Lower leg skin (tissue), 4 donors: ENCODE results near the gene HERC5. TPM values are rescaled to one million over a fixed set of nuclear protein-coding genes. Genes with fewer than 3 reads are reported as not detected.
"Not testable (repeated sequence)": the region's sequence is repeated elsewhere in the genome, so short reads cannot be mapped to it uniquely, and the experiment has no call there.

Experiments
- DNase-seq, 2 donors: peaks; one replicate each; pipeline ENCODE4 v3.0.0-alpha.2; 2019; ENCODE audit warnings: low spot score in 2 of 2
- H3K4me3 ChIP-seq: fragments of 200-600 bp; sonication (generic); 2 replicates; pipeline ENCODE4 v1.5.1; 2017; ENCODE audit warnings: mild to moderate bottlenecking, low read depth; ENCODE audit not compliant: poor library complexity, severe bottlenecking
- POLR2A ChIP-seq, 2 donors: fragments of 450-650 bp; IDR thresholded peaks; one replicate each; pipeline ENCODE4 v1.6.1; 2016 to 2017; ENCODE audit warnings: antibody characterized with exemption in 2 of 2, mild to moderate bottlenecking in 1 of 2, moderate library complexity in 1 of 2
- WGBS, 2 donors: methylation state at CpG; one replicate each; pipeline ENCODE4 v1.1.5; 2018; 5-methylcytosine and 5-hydroxymethylcytosine counted together
- intact Hi-C: fragments of 100-400 bp; cut with DNase I; formaldehyde crosslinking; loops from one replicate; pipeline ENCODE4 v1.15.0; 2023; ENCODE audit warnings: low total_unique reads
- total RNA-seq, 4 donors: library from RNA; depleted of rRNA; stranded (reverse); fragments of >200 nt; gene quantifications; one replicate each; pipeline ENCODE4 v1.1.0, GENCODE V29; 2016
- TF ChIP-seq, protein P1 (sequence below), 3 donors: fragments of 450-650 bp; IDR thresholded peaks; one replicate each; pipeline ENCODE4 v1.5.1; 2016; ENCODE audit warnings: antibody characterized with exemption in 3 of 3, mild to moderate bottlenecking in 3 of 3, moderate library complexity in 2 of 3

HERC5 gene
- total RNA-seq, 4 donors from 2014 or later: 0.51 to 2.7 (median 1.9) TPM

DNA sequence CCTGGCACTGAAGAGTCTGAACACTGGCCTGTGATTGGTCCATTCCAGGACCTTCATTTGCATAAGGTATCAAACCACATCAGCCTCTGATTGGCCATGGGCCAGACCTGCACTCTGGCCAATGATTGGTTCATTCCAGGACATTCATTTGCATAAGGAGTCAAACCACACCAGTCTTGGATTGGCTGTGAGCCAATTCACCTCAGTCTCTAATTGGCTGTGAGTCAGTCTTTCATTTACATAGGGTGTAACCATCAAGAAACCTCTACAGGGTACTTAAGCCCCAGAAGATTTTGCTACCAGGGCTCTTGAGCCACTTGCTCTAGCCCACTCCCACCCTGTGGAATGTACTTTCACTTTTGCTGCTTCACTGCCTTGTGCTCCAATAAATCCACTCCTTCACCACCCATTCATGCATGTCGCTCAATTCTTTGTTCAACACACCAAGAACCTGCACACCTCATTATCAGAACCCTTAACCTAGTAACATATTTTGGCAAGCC is 14.2 kb upstream of the HERC5 start:
- intact Hi-C loops: no loop called here
- 100% methylated on average over 1 of the region's 1 CpG for WGBS, 2 donors
- no peak for TF ChIP-seq POLR2A (IDR thresholded peaks at IDR 0.05)
- TF ChIP-seq, protein P1, sequence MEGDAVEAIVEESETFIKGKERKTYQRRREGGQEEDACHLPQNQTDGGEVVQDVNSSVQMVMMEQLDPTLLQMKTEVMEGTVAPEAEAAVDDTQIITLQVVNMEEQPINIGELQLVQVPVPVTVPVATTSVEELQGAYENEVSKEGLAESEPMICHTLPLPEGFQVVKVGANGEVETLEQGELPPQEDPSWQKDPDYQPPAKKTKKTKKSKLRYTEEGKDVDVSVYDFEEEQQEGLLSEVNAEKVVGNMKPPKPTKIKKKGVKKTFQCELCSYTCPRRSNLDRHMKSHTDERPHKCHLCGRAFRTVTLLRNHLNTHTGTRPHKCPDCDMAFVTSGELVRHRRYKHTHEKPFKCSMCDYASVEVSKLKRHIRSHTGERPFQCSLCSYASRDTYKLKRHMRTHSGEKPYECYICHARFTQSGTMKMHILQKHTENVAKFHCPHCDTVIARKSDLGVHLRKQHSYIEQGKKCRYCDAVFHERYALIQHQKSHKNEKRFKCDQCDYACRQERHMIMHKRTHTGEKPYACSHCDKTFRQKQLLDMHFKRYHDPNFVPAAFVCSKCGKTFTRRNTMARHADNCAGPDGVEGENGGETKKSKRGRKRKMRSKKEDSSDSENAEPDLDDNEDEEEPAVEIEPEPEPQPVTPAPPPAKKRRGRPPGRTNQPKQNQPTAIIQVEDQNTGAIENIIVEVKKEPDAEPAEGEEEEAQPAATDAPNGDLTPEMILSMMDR (IDR thresholded peaks at IDR 0.05): no peak

DNA sequence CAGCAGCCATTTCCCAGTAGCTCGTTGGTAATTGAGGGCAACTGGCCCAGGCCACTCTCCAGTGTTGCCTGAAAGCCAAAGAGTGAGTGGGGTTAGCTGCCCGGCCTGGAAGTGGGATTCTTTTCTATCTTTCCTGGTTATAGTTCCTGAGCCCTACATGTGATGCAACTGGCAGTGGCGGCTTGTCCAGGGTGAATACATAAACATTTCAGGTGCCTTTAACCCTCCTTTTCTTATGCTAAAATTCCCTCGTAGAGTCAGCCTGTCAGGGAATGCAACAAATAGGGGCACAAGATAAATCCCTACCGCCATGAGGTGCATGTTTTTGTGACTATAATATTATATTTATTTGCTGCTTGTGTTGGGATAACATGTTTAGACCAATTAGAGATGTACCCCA is 13.4 kb upstream of the HERC5 start:
- 93 to 94% methylated on average over 5 of the region's 5 CpGs for WGBS, 2 donors
- TF ChIP-seq, protein P1 (IDR thresholded peaks at IDR 0.05): no peak
- TF ChIP-seq POLR2A (IDR thresholded peaks at IDR 0.05): no peak
- no peak overlapping the region for H3K4me3 ChIP-seq
- no peak for DNase-seq
- intact Hi-C loops: no loop called here

More for the DNA sequence above, 14.2 kb upstream of the HERC5 start:
- no peak overlapping the region for H3K4me3 ChIP-seq
- DNase-seq: no peak

DNA sequence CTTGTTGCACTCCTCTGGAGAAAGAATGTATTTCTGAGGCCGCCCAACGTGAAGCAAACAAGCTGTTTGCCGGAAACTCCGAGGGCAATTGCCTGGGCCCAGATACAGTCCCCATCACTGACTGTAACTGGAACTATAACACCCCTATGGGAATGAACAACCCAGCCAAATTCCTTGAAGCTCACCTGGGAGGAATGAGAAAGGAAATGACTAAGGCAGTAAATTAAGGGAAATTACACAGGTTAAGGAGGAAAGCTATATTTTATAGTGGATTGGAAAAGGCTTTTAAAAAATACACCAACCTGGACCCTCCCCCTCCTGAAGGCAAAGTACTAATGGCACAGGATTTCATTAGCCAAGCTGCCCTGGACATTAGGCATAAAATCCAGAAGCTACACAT is 11.7 kb upstream of the HERC5 start:
- H3K4me3 ChIP-seq: no peak overlapping the region
- no peak for TF ChIP-seq POLR2A (IDR thresholded peaks at IDR 0.05)
- TF ChIP-seq, protein P1 (IDR thresholded peaks at IDR 0.05): no peak
- DNase-seq: no peak
- WGBS, 2 donors: 59 to 79% methylated on average over 4 of the region's 4 CpGs
- intact Hi-C loops: no loop called here

DNA sequence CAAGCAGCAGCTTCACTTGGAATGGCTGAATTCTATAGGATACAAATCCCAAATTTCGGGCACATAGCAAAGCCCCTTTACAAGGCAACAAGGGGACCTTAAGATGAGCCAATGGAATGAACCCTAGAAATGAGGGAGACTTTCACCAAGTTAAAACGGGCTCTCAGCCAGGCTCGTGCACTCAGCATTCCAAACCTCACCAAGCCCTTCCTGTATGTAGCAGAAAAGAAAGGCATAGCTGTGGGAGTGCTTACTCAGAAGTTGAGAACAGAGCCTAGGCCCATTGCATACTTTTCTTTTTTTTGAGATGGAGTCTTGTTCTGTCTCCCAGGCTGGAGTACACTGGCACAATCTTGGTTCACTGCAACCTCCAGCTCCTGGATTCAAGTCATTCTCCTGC is 10.8 kb upstream of the HERC5 start:
- H3K4me3 ChIP-seq: no peak overlapping the region
- DNase-seq: no peak
- intact Hi-C loops: no loop called here
- TF ChIP-seq POLR2A (IDR thresholded peaks at IDR 0.05): no peak
- TF ChIP-seq, protein P1 (IDR thresholded peaks at IDR 0.05): no peak
- WGBS, 2 donors: 67 to 76% methylated on average over 3 of the region's 3 CpGs

DNA sequence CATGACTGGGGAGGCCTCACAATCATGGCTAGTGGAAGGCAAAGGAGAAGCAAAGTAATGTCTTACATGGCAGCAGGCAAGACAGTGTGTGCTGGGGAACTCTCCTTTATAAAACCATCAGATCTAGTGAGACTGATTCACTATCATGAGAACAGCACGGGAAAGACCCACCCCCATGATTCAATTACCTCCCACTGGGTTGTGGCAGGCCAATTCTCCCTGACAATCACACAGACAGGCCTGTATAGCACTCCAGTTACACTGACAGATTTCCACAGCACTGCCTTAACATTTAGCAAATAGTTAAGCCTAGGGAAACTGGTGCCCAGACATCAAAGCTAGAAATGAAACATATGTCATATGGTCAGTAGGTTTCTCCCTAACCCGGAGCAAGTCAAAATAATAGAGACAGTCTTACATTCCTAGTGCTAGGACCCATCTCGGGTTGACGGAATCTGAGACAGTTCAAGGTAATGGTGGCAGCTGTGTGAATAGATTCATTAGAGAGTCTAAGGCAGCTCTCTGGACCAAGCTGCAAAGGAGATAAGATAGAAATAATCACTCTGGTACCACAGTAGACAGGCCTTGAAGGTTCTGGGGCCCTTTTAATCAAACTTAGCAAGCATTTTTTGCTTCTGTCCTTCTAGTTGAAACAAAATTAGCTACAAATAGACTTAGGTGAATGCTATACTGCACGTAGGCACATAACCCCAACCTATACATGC is 9.4 kb upstream of the HERC5 start:
- TF ChIP-seq POLR2A (IDR thresholded peaks at IDR 0.05): no peak
- DNase-seq: no peak
- intact Hi-C loops: no loop called here
- H3K4me3 ChIP-seq: no peak overlapping the region
- 80 to 86% methylated on average over 5 of the region's 5 CpGs for WGBS, 2 donors

DNA sequence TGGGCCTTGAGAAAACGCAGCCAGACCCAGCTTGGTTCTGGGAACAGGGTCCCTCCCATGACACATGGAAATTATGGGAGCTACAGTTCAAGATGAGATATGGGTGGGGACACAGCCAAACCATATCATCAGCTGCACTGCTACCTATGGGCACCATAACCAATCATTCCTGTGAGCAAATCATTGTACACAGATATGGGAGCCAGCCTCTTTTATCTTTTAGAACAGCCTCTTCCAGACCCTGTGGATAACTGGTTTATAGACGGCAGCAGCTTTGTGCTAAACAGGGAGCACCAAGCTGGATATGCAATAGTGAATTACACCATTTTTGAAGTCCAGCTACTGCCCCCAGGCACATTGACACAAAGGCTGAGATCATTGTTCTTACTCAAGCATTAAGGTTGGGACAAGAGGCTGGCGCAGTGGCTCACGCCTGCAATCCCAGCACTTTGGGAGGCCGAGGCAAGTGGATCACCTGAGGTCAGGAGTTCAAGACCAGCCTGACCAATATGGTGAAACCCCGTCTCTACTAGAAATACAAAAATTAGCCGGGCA is 8.6 kb upstream of the HERC5 start:
- DNase-seq, intact Hi-C loops, H3K4me3 ChIP-seq: not testable (repeated sequence)
- 95 to 96% methylated on average over 7 of the region's 7 CpGs for WGBS, 2 donors

DNA sequence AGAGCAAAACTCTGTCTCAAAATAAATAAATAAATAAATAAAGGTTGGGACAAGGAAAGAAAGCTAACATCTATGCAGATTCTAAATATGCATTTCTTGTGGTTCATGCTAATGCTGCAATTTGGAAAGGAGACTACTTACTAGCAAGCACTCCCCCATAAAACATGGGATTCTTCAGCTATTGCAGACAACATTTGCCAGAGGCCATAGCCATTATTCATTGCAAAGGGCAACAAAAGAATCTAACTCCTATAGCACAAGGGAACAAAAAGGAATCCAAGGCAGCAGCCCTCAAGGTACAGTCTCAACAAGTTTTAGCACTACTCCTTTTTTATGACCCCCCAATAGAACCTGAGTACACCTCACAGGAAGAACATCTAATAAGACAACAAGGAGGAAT is 8.0 kb upstream of the HERC5 start:
- TF ChIP-seq, protein P1 (IDR thresholded peaks at IDR 0.05): no peak
- TF ChIP-seq POLR2A (IDR thresholded peaks at IDR 0.05): no peak
- H3K4me3 ChIP-seq: no peak overlapping the region
- intact Hi-C loops: no loop called here
- DNase-seq: no peak
